Ovary (tissue), 3 donors: ENCODE data around the gene WDR83.

Source experiments
- CTCF ChIP-seq, 3 donors: fragments of 450-650 bp in 2 of 3; fragments of 200-600 bp in 1 of 3; IDR thresholded peaks; one replicate each; pipeline versions ENCODE4 v1.5.1 to v1.8.0; 2016 to 2022; ENCODE audit warnings: antibody characterized with exemption in 3 of 3, mild to moderate bottlenecking in 1 of 3
- EP300 ChIP-seq: sonication (generic); formaldehyde crosslinking; IDR thresholded peaks from one replicate; pipeline ENCODE4 v1.6.1; 2017; ENCODE audit warnings: antibody characterized with exemption
- POLR2A ChIP-seq: fragments of 450-650 bp; IDR thresholded peaks from one replicate; pipeline ENCODE4 v1.6.1; 2017; ENCODE audit warnings: antibody characterized with exemption, mild to moderate bottlenecking, moderate library complexity
- donor health status: DM: no; HTN: no; CAD: no.

- no peak for TF ChIP-seq POLR2A
- TF ChIP-seq CTCF (IDR thresholded peaks at IDR 0.05) = no peak
- TF ChIP-seq EP300 = no peak
Observed at GRCh38 chr19:12692960-12693359, 26.4 kb downstream of the WDR83 start.
